ENCODE results near the gene OBSCN. TPM values are rescaled to one million over a fixed set of nuclear protein-coding genes. Genes with fewer than 3 reads are reported as not detected.

OBSCN gene
- total and polyA plus RNA-seq, 12 donors, result 0.90 to 18.0 (median 5.9) TPM

GRCh38 chr1:228210076-228210651 lies 2.3 kb downstream of the OBSCN start:
- 82 to 100% (median 84%) methylated on average over 4 to 11 of the region's 11 CpGs for WGBS, 4 donors

GRCh38 chr1:228210712-228211530 lies 3.1 kb downstream of the OBSCN start:
- Histone ChIP-seq H3K4me1 (replicated peaks in 1 of 2) (peaks cover 5% of the 10 kb centered on the region in 2 donors), H3K27ac (no peak overlapping the region), H3K4me3 (no peak overlapping the region), H3K27me3 (peaks cover 11% of the 10 kb centered on the region), H3K36me3 (replicated peaks in 1 of 2) (no peaks in the 10 kb centered on the region), H3K9me3 (replicated peaks in 1 of 3) (no peaks in the 10 kb centered on the region)
- no peak for TF ChIP-seq POLR2A (IDR thresholded peaks at IDR 0.05)
- TF ChIP-seq, protein P1, sequence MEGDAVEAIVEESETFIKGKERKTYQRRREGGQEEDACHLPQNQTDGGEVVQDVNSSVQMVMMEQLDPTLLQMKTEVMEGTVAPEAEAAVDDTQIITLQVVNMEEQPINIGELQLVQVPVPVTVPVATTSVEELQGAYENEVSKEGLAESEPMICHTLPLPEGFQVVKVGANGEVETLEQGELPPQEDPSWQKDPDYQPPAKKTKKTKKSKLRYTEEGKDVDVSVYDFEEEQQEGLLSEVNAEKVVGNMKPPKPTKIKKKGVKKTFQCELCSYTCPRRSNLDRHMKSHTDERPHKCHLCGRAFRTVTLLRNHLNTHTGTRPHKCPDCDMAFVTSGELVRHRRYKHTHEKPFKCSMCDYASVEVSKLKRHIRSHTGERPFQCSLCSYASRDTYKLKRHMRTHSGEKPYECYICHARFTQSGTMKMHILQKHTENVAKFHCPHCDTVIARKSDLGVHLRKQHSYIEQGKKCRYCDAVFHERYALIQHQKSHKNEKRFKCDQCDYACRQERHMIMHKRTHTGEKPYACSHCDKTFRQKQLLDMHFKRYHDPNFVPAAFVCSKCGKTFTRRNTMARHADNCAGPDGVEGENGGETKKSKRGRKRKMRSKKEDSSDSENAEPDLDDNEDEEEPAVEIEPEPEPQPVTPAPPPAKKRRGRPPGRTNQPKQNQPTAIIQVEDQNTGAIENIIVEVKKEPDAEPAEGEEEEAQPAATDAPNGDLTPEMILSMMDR (IDR thresholded peaks at IDR 0.05), result no peak
- intact Hi-C loops (cut with DNase I), result loop anchor here in 1 of 2 donors (2.0 kb wide), 1 partner anchor 32 kb away; no protein-coding TSS in a partner anchor
- peak in 1 of 7 donors; percentile 30 for DNase-seq
- 83 to 100% (median 97%) methylated on average over 5 to 16 of the region's 16 CpGs for whole genome bisulfite sequencing, 4 donors

More at GRCh38 chr1:228210076-228210651, 2.3 kb downstream of the OBSCN start:
- no peak overlapping the region for H3K27ac ChIP-seq
- no peaks in the 10 kb centered on the region for H3K36me3 ChIP-seq (replicated peaks in 1 of 2)
- H3K27me3 ChIP-seq, result peaks cover 11% of the 10 kb centered on the region
- intact Hi-C loops (cut with DNase I), result loop anchor here in 1 of 2 donors (2.0 kb wide), 1 partner anchor 31 kb away; no protein-coding TSS in a partner anchor
- TF ChIP-seq, protein P1 (IDR thresholded peaks at IDR 0.05), result no peak
- no peak for TF ChIP-seq POLR2A (IDR thresholded peaks at IDR 0.05)
- no peak overlapping the region for H3K4me3 ChIP-seq
- H3K4me1 ChIP-seq (replicated peaks in 1 of 2), result peaks cover 5% of the 10 kb centered on the region in 2 donors
- DNase-seq, result peak in 1 of 7 donors; percentile 13
- H3K9me3 ChIP-seq (replicated peaks in 1 of 3), result no peaks in the 10 kb centered on the region

GRCh38 chr1:228211531-228212414 lies 3.9 kb downstream of the OBSCN start:
- 59 to 81% (median 68%) methylated on average over 23 to 96 of the region's 96 CpGs for WGBS, 4 donors
- TF ChIP-seq, protein P1 (IDR thresholded peaks at IDR 0.05), result no peak
- no peak for TF ChIP-seq POLR2A (IDR thresholded peaks at IDR 0.05)
- Histone ChIP-seq H3K27me3 (peaks cover 11% of the 10 kb centered on the region), H3K27ac (no peak overlapping the region), H3K9me3 (replicated peaks in 1 of 3) (no peaks in the 10 kb centered on the region), H3K4me1 (replicated peaks in 1 of 2) (peaks cover 5% of the 10 kb centered on the region in 2 donors), H3K36me3 (replicated peaks in 1 of 2) (no peaks in the 10 kb centered on the region), H3K4me3 (no peak overlapping the region)
- intact Hi-C loops (cut with DNase I), result loop anchor here in 1 of 2 donors (2.0 kb wide), 1 partner anchor 33 kb away; no protein-coding TSS in a partner anchor
- no peak for DNase-seq

Data from adrenal gland (tissue), 12 donors.